ENCODE data around the gene CPED1. TPM values are rescaled to one million over a fixed set of nuclear protein-coding genes. Genes with fewer than 3 reads are reported as not detected.

CPED1 gene
- total RNA-seq, 1 donor from 2014 or later: 0.09 TPM

GRCh38 chr7:121016966-121017365 is 28.5 kb downstream of the CPED1 start:
- no peaks in the 10 kb centered on the region for H3K36me3 Mint-ChIP-seq (ENCODE audit: low read depth)
- no peaks in the 10 kb centered on the region for H3K4me1 Mint-ChIP-seq
- H3K9me3 Mint-ChIP-seq: no peaks in the 10 kb centered on the region
- H3K27me3 Mint-ChIP-seq: peaks cover 2% of the 10 kb centered on the region
- no peak overlapping the region for H3K27ac Mint-ChIP-seq
- DNase-seq (no peak), ATAC-seq (ENCODE audit: low read depth) (no peak)
- ChIA-PET CTCF (no interaction called here), POLR2A (no interaction called here)
- TF ChIP-seq, protein P1, sequence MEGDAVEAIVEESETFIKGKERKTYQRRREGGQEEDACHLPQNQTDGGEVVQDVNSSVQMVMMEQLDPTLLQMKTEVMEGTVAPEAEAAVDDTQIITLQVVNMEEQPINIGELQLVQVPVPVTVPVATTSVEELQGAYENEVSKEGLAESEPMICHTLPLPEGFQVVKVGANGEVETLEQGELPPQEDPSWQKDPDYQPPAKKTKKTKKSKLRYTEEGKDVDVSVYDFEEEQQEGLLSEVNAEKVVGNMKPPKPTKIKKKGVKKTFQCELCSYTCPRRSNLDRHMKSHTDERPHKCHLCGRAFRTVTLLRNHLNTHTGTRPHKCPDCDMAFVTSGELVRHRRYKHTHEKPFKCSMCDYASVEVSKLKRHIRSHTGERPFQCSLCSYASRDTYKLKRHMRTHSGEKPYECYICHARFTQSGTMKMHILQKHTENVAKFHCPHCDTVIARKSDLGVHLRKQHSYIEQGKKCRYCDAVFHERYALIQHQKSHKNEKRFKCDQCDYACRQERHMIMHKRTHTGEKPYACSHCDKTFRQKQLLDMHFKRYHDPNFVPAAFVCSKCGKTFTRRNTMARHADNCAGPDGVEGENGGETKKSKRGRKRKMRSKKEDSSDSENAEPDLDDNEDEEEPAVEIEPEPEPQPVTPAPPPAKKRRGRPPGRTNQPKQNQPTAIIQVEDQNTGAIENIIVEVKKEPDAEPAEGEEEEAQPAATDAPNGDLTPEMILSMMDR (IDR thresholded peaks at IDR 0.05): no peak
- H3K4me3 Mint-ChIP-seq: no peak overlapping the region
- intact Hi-C loops (cut with micrococcal nuclease): no loop called here

- Mint-ChIP-seq H3K27ac (no peak overlapping the region), H3K27me3 (peaks cover 2% of the 10 kb centered on the region), H3K4me1 (no peaks in the 10 kb centered on the region), H3K36me3 (ENCODE audit: low read depth) (no peaks in the 10 kb centered on the region), H3K4me3 (no peak overlapping the region), H3K9me3 (no peaks in the 10 kb centered on the region)
- ATAC-seq (ENCODE audit: low read depth) (no peak), DNase-seq (no peak)
- intact Hi-C loops (cut with micrococcal nuclease): no loop called here
- CTCF ChIA-PET: no interaction called here
- TF ChIP-seq, protein P1 (IDR thresholded peaks at IDR 0.05): no peak
- POLR2A ChIA-PET: no interaction called here
Measured at GRCh38 chr7:121017586-121017985, 29.1 kb downstream of the CPED1 start.

GRCh38 chr7:121019018-121019417 is 30.5 kb downstream of the CPED1 start:
- Mint-ChIP-seq H3K36me3 (ENCODE audit: low read depth) (no peaks in the 10 kb centered on the region), H3K9me3 (no peaks in the 10 kb centered on the region), H3K27ac (no peak overlapping the region), H3K4me1 (no peaks in the 10 kb centered on the region), H3K27me3 (peaks cover 2% of the 10 kb centered on the region), H3K4me3 (no peak overlapping the region)
- no peak for ATAC-seq (ENCODE audit: low read depth)
- ChIA-PET POLR2A (no interaction called here), CTCF (no interaction called here)
- TF ChIP-seq, protein P1 (IDR thresholded peaks at IDR 0.05): no peak
- no peak for DNase-seq
- intact Hi-C loops (cut with micrococcal nuclease): no loop called here

- Mint-ChIP-seq H3K9me3 (no peaks in the 10 kb centered on the region), H3K36me3 (ENCODE audit: low read depth) (no peaks in the 10 kb centered on the region), H3K4me1 (no peaks in the 10 kb centered on the region), H3K27ac (no peak overlapping the region), H3K27me3 (peaks cover 2% of the 10 kb centered on the region), H3K4me3 (no peak overlapping the region)
- CTCF ChIA-PET: no interaction called here
- no peak for DNase-seq
- no peak for ATAC-seq (ENCODE audit: low read depth)
- intact Hi-C loops (cut with micrococcal nuclease): no loop called here
- TF ChIP-seq, protein P1 (IDR thresholded peaks at IDR 0.05): no peak
- POLR2A ChIA-PET: no interaction called here
Measured at GRCh38 chr7:121020249-121020988, 31.9 kb downstream of the CPED1 start.

DNA sequence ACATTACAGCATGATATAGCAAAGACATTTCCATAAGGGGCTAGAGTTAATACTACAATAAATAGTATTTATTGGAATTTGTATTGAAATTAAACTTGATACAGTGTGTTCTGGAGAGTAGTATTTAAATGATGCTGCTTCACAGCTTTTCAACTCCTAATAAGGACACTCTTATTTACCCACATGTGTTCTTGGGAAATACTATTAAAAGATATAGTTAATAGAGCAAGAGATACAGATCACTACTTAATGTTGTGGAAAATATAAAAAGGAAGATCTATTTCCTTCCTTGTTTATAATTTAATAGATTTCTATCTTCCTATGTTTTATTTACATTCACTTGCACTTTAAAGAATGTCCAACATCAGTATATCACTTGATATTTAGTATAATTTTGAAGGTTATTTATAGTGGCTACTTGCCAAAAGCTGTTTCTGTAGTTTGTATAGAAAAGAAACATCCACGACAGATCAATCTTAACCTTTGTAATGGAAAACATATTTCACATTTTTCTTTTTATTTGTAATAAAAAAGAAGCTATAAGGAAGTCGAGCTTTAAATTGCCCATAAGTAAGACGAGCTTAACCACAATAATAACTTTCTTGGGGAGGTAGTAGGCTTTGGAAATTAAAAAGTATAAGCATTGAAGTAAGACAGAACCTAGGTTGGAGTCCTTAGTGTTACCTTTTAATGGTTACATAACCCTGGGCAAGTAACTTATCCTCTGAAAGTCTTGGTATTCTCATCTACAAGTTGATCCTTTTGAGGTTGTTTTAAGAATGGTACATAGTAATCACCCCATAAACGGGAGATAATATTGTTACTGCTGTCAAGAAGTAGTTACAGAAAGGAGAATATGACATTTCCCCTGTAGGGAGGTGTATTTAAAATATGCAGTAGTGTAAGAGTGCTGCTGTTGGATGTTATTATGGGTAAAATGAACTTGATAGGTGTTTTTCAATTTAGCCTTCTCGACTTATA is 32.8 kb downstream of the CPED1 start:
- Mint-ChIP-seq H3K27ac (no peak overlapping the region), H3K4me1 (no peaks in the 10 kb centered on the region), H3K36me3 (ENCODE audit: low read depth) (no peaks in the 10 kb centered on the region), H3K9me3 (no peaks in the 10 kb centered on the region), H3K27me3 (peaks cover 6% of the 10 kb centered on the region), H3K4me3 (no peak overlapping the region)
- CTCF ChIA-PET: interaction anchor here (0.5 to 0.6 kb wide), 2 partner anchors 175 to 227 kb away, joined by 3 read pairs; no protein-coding TSS in a partner anchor
- TF ChIP-seq, protein P1 (IDR thresholded peaks at IDR 0.05): no peak
- no peak for DNase-seq
- POLR2A ChIA-PET: no interaction called here
- intact Hi-C loops (cut with micrococcal nuclease): no loop called here
- no peak for ATAC-seq (ENCODE audit: low read depth)
